Keratinocyte (primary cell): ENCODE results near the gene NR2C1. TPM values are rescaled to one million over a fixed set of nuclear protein-coding genes. Genes with fewer than 3 reads are reported as not detected.
"Not testable (repeated sequence)": the region's sequence is repeated elsewhere in the genome, so short reads cannot be mapped to it uniquely, and the experiment has no call there.

Source experiments
- DNase-seq: peaks from one replicate; pipeline ENCODE4 v3.0.0-alpha.2; 2011; ENCODE audit warnings: low read depth, missing footprints, low spot score
- FAIRE-seq: peaks from 2 replicates; lab custom pipeline; 2011; peaks lifted over from hg19 to GRCh38; lab: Jason Lieb, UNC
- H2AFZ ChIP-seq: 2 replicates; pipeline ENCODE4 v1.6.0; 2012; ENCODE audit warnings: low read length, control low read depth, inconsistent platforms; ENCODE audit not compliant: control insufficient read depth
- H3K27ac ChIP-seq: 2 replicates; pipeline ENCODE4 v1.5.1; 2011; ENCODE audit warnings: low read length; ENCODE audit not compliant: control insufficient read depth, insufficient read depth
- H3K27me3 ChIP-seq: 3 replicates; pipeline ENCODE4 v1.6.0; 2011; ENCODE audit warnings: low read length; ENCODE audit not compliant: control insufficient read depth, insufficient read depth; ENCODE audit errors: extremely low read depth
- H3K36me3 ChIP-seq, 2 experiments: 2 replicates in 1 of 2; 3 replicates in 1 of 2; pipeline ENCODE4 v1.5.1; 2011; ENCODE audit warnings: low read length in 2 of 2, mild to moderate bottlenecking in 1 of 2; ENCODE audit not compliant: control insufficient read depth in 2 of 2, insufficient read depth in 2 of 2; ENCODE audit errors: extremely low read depth in 1 of 2
- H3K4me1 ChIP-seq: 3 replicates; pipeline ENCODE4 v1.5.1; 2011; ENCODE audit warnings: low read length; ENCODE audit not compliant: control insufficient read depth, insufficient read depth; ENCODE audit errors: extremely low read depth
- H3K4me2 ChIP-seq: 3 replicates; pipeline ENCODE4 v1.6.0; 2011; ENCODE audit warnings: low read depth, low read length; ENCODE audit not compliant: control insufficient read depth, insufficient read depth; ENCODE audit errors: extremely low read depth
- H3K4me3 ChIP-seq, 3 experiments: fragments of 200-600 bp in 1 of 3; sonication (generic) in 1 of 3; 2 replicates in 2 of 3; 3 replicates in 1 of 3; pipeline ENCODE4 v1.5.1; 2011 to 2016; ENCODE audit warnings: low read length in 3 of 3, mild to moderate bottlenecking in 3 of 3, control low read depth in 2 of 3, inconsistent platforms in 1 of 3, low read depth in 1 of 3, mixed read lengths in 1 of 3, mixed run types in 1 of 3, moderate library complexity in 1 of 3; ENCODE audit not compliant: control insufficient read depth in 2 of 3, insufficient read depth in 2 of 3; ENCODE audit errors: extremely low read depth in 1 of 3
- H3K79me2 ChIP-seq: 2 replicates; pipeline ENCODE4 v1.6.0; 2012; ENCODE audit warnings: low read length; ENCODE audit not compliant: control insufficient read depth, insufficient read depth
- H3K9ac ChIP-seq: 3 replicates; pipeline ENCODE4 v1.6.0; 2011; ENCODE audit warnings: low read length; ENCODE audit not compliant: control insufficient read depth, insufficient read depth; ENCODE audit errors: extremely low read depth
- H3K9me1 ChIP-seq: 3 replicates; pipeline ENCODE4 v1.6.0; 2011; ENCODE audit warnings: low read length; ENCODE audit not compliant: control insufficient read depth, insufficient read depth; ENCODE audit errors: extremely low read depth
- H3K9me3 ChIP-seq: 2 replicates; pipeline ENCODE4 v1.5.1; 2012; ENCODE audit warnings: low read depth, low read length; ENCODE audit not compliant: control insufficient read depth
- H4K20me1 ChIP-seq: 3 replicates; pipeline ENCODE4 v1.6.0; 2011; ENCODE audit warnings: low read length; ENCODE audit not compliant: control insufficient read depth, insufficient read depth; ENCODE audit errors: extremely low read depth
- CTCF ChIP-seq, 3 experiments: IDR thresholded peaks in 1 of 3; conservative IDR thresholded peaks in 1 of 3; optimal IDR thresholded peaks in 1 of 3; 2 replicates in 2 of 3; 3 replicates in 1 of 3; pipeline versions ENCODE3 to v1.5.1; 2011; ENCODE audit warnings: low read length in 3 of 3, mild to moderate bottlenecking in 3 of 3, moderate library complexity in 2 of 3, control low read depth in 1 of 3, inconsistent platforms in 1 of 3; ENCODE audit not compliant: insufficient read depth in 2 of 3; ENCODE audit errors: extremely low read depth in 1 of 3
- EZH2 ChIP-seq: IDR thresholded peaks from one replicate; pipeline ENCODE4 v1.6.1; 2012; ENCODE audit warnings: inconsistent platforms, mild to moderate bottlenecking, low read length, moderate library complexity
- dilution Hi-C: fragments of 300-500 bp; cut with MboI; formaldehyde crosslinking; loops from one replicate; pipeline ENCODE4 v1.7.0; 2020; ENCODE audit warnings: low sequenced_read_pairs; ENCODE audit not compliant: extremely low pct_ligation_motif_present
- polyA plus RNA-seq, 5 experiments: library from polyadenylated mRNA; depleted of rRNA in 3 of 5; stranded (reverse) in 3 of 5; stranded (forward) in 1 of 5; unstranded in 1 of 5; fragments of >200 nt; gene quantifications; 1 replicate in 1 of 5; 2 replicates in 3 of 5; 3 replicates in 1 of 5; pipeline versions ENCODE4 v1.2.1 to v1.2.3, GENCODE V29; 2011 to 2012; ENCODE audit warnings: missing spikeins in 2 of 5, low read depth in 1 of 5, low replicate concordance in 1 of 5

The NR2C1 gene
- polyA plus RNA-seq, 1 donor (not counting 4 experiments of a cell fraction or from before 2014, with no cell fraction given): 32.0 TPM

GRCh38 chr12:95096852-95097251 is 23.4 kb upstream of the NR2C1 start:
- Histone ChIP-seq H3K4me2 (no peak overlapping the region), H3K27me3 (no peaks in the 10 kb centered on the region), H3K79me2 (peaks cover 13% of the 10 kb centered on the region), H3K9me1 (no peaks in the 10 kb centered on the region), H3K4me1 (peaks cover 10% of the 10 kb centered on the region), H3K9ac (no peak overlapping the region), H3K9me3 (no peaks in the 10 kb centered on the region), H3K4me3 (no peak overlapping the region), H3K27ac (no peak overlapping the region), H2AFZ (no peak overlapping the region), H3K36me3 (peaks cover 26 to 57% of the 10 kb centered on the region in 2 experiments), H4K20me1 (no peaks in the 10 kb centered on the region)
- DNase-seq: no peak
- dilution Hi-C loops: no loop called here
- no peak for FAIRE-seq
- TF ChIP-seq CTCF (optimal IDR thresholded peaks at IDR 0.05 in 1 of 3, IDR thresholded peaks at IDR 0.05 in 1 of 3, conservative IDR thresholded peaks at IDR 0.05 in 1 of 3; ENCODE audit: extremely low read depth in 1 of 3, insufficient read depth in 2 of 3, low read length in 3 of 3): no peak

- Histone ChIP-seq H3K4me2 (no peak overlapping the region), H4K20me1 (no peaks in the 10 kb centered on the region), H3K4me1 (peaks cover 10% of the 10 kb centered on the region), H2AFZ (no peak overlapping the region), H3K36me3 (peaks cover 26 to 57% of the 10 kb centered on the region in 2 experiments), H3K9me3 (no peaks in the 10 kb centered on the region), H3K4me3 (no peak overlapping the region), H3K27me3 (no peaks in the 10 kb centered on the region), H3K79me2 (peaks cover 13% of the 10 kb centered on the region), H3K27ac (no peak overlapping the region), H3K9me1 (no peaks in the 10 kb centered on the region), H3K9ac (no peak overlapping the region)
- dilution Hi-C loops: no loop called here
- TF ChIP-seq EZH2: no peak
- no peak for TF ChIP-seq CTCF (optimal IDR thresholded peaks at IDR 0.05 in 1 of 3, IDR thresholded peaks at IDR 0.05 in 1 of 3, conservative IDR thresholded peaks at IDR 0.05 in 1 of 3; ENCODE audit: extremely low read depth in 1 of 3, insufficient read depth in 2 of 3, low read length in 3 of 3)
- DNase-seq (no peak), FAIRE-seq (no peak)
These were observed 23.0 kb upstream of the NR2C1 start for GRCh38 chr12:95096378-95096777.

- FAIRE-seq, dilution Hi-C loops, H3K9me3 ChIP-seq, H3K4me2 ChIP-seq, H3K4me1 ChIP-seq, H2AFZ ChIP-seq, H3K9ac ChIP-seq, H3K4me3 ChIP-seq, H3K27ac ChIP-seq, DNase-seq, H3K27me3 ChIP-seq, H4K20me1 ChIP-seq, H3K9me1 ChIP-seq: not testable (repeated sequence)
- H3K36me3 ChIP-seq: peaks cover 26 to 57% of the 10 kb centered on the region in 2 experiments
- peaks cover 13% of the 10 kb centered on the region for H3K79me2 ChIP-seq
These were observed 22.4 kb upstream of the NR2C1 start for GRCh38 chr12:95095866-95096265.
